ENCODE data around the gene HAPSTR1. TPM values are rescaled to one million over a fixed set of nuclear protein-coding genes. Genes with fewer than 3 reads are reported as not detected.

HAPSTR1 gene
- polyA plus RNA-seq, 3 donors = 7.2 to 58.9 (median 11.1) TPM

- Histone ChIP-seq H3K4me3 (replicated peaks in 1 of 3; ENCODE audit: low read depth in 2 of 3, low read length in 3 of 3) (no peak overlapping the region), H3K27ac (ENCODE audit: low read depth in 1 of 2, low read length in 2 of 2) (peak overlapping the region in 1 of 2 donors; percentile 73), H3K27me3 (ENCODE audit: control insufficient read depth in 2 of 2, insufficient read depth in 2 of 2, low read length in 2 of 2) (no peaks in the 10 kb centered on the region), H3K36me3 (replicated peaks in 1 of 2; ENCODE audit: control insufficient read depth in 1 of 2, insufficient read depth in 2 of 2, low read length in 2 of 2) (peaks cover 13 to 50% of the 10 kb centered on the region in 2 donors), H3K4me2 (replicated peaks; ENCODE audit: extremely low read depth, low read length, poor library complexity, severe bottlenecking) (no peak overlapping the region), H4K20me1 (ENCODE audit: insufficient read depth, low read length) (peaks cover 94% of the 10 kb centered on the region), H3K79me2 (ENCODE audit: insufficient read depth, low read length) (peaks cover 71% of the 10 kb centered on the region), H2AFZ (ENCODE audit: insufficient read depth, low read depth, low read length, poor library complexity, severe bottlenecking) (no peak overlapping the region), H3K4me1 (ENCODE audit: control insufficient read depth in 1 of 2, insufficient read depth in 2 of 2, low read length in 2 of 2) (peaks cover 32 to 44% of the 10 kb centered on the region in 2 donors), H3K9ac (ENCODE audit: insufficient read depth, low read length, poor library complexity, severe bottlenecking) (no peak overlapping the region), H3K9me3 (replicated peaks in 1 of 2; ENCODE audit: control insufficient read depth in 1 of 2, insufficient read depth in 1 of 2, low read length in 2 of 2) (no peaks in the 10 kb centered on the region)
- no peak for TF ChIP-seq CTCF (IDR thresholded peaks at IDR 0.05)
- DNase-seq = no peak
- H3K36me3 Mint-ChIP-seq = peaks cover 50 to 58% of the 10 kb centered on the region in 2 donors
- peaks cover 0 to 2% (median 0%) of the 10 kb centered on the region in 7 donors for H3K9me3 Mint-ChIP-seq
- H3K4me3 Mint-ChIP-seq = peak overlapping the region in 1 of 2 donors; percentile 42
- peaks cover 0 to 2% (median 0%) of the 10 kb centered on the region in 3 donors for H3K27me3 Mint-ChIP-seq (ENCODE audit: low read depth in 3 of 3)
- peaks cover 57% of the 10 kb centered on the region for H3K4me1 Mint-ChIP-seq
- intact Hi-C loops (cut with micrococcal nuclease) = loop anchor here in 1 of 2 donors (10.0 kb wide), 1 partner anchor 160 kb away; the partner anchor contains the start of gene USP7
- WGBS (ENCODE audit: insufficient coverage) = 96% methylated on average over 7 of the region's 7 CpGs
- peak overlapping the region; percentile 80 to 95 (median 86) for H3K27ac Mint-ChIP-seq
Observed at GRCh38 chr16:9124444-9124843, 33.0 kb downstream of the HAPSTR1 start.

- TF ChIP-seq CTCF (IDR thresholded peaks at IDR 0.05) = no peak
- Mint-ChIP-seq H3K4me1 (peaks cover 53% of the 10 kb centered on the region), H3K36me3 (peaks cover 45 to 52% of the 10 kb centered on the region in 2 donors), H3K27ac (peak overlapping the region; percentile 27 to 95 (median 76)), H3K9me3 (peaks cover 0 to 2% (median 0%) of the 10 kb centered on the region in 7 donors), H3K4me3 (no peak overlapping the region), H3K27me3 (ENCODE audit: low read depth in 3 of 3) (peaks cover 0 to 2% (median 0%) of the 10 kb centered on the region in 3 donors)
- Histone ChIP-seq H3K9ac (ENCODE audit: insufficient read depth, low read length, poor library complexity, severe bottlenecking) (no peak overlapping the region), H3K79me2 (ENCODE audit: insufficient read depth, low read length) (peaks cover 65% of the 10 kb centered on the region), H3K27me3 (ENCODE audit: control insufficient read depth in 2 of 2, insufficient read depth in 2 of 2, low read length in 2 of 2) (no peaks in the 10 kb centered on the region), H3K4me2 (replicated peaks; ENCODE audit: extremely low read depth, low read length, poor library complexity, severe bottlenecking) (no peak overlapping the region), H3K4me1 (ENCODE audit: control insufficient read depth in 1 of 2, insufficient read depth in 2 of 2, low read length in 2 of 2) (peaks cover 32 to 44% of the 10 kb centered on the region in 2 donors), H3K4me3 (replicated peaks in 1 of 3; ENCODE audit: low read depth in 2 of 3, low read length in 3 of 3) (no peak overlapping the region), H3K9me3 (replicated peaks in 1 of 2; ENCODE audit: control insufficient read depth in 1 of 2, insufficient read depth in 1 of 2, low read length in 2 of 2) (no peaks in the 10 kb centered on the region), H2AFZ (ENCODE audit: insufficient read depth, low read depth, low read length, poor library complexity, severe bottlenecking) (no peak overlapping the region), H3K36me3 (replicated peaks in 1 of 2; ENCODE audit: control insufficient read depth in 1 of 2, insufficient read depth in 2 of 2, low read length in 2 of 2) (peaks cover 13 to 44% of the 10 kb centered on the region in 2 donors), H4K20me1 (ENCODE audit: insufficient read depth, low read length) (peaks cover 88% of the 10 kb centered on the region), H3K27ac (ENCODE audit: low read depth in 1 of 2, low read length in 2 of 2) (peak overlapping the region in 1 of 2 donors; percentile 73)
- intact Hi-C loops (cut with micrococcal nuclease) = loop anchor here in 1 of 2 donors (5.0 to 10.0 kb wide), 2 partner anchors 33 to 160 kb away; partner anchors contain the start of genes HAPSTR1 and USP7
- 92% methylated on average over 9 of the region's 12 CpGs for WGBS (ENCODE audit: insufficient coverage)
- DNase-seq = no peak
Observed at GRCh38 chr16:9124908-9125584, 33.6 kb downstream of the HAPSTR1 start.

Measured in CD14-positive monocyte (primary cell).